Kidney (tissue), 14 donors: Measurements from ENCODE around the gene PI4K2A. TPM values are rescaled to one million over a fixed set of nuclear protein-coding genes. Genes with fewer than 3 reads are reported as not detected.

Source experiments
- DNase-seq, 5 donors: peaks; one replicate each; pipeline ENCODE4 v3.0.0-alpha.2; 2013 to 2020
- FAIRE-seq: peaks from 2 replicates; lab custom pipeline; 2012; peaks lifted over from hg19 to GRCh38; lab: Jason Lieb, UNC
- H3K27ac ChIP-seq, 2 donors: one replicate each; pipeline ENCODE4 v1.7.0; 2013; ENCODE audit warnings: low read depth in 2 of 2, low read length in 2 of 2, inconsistent platforms in 1 of 2
- H3K27me3 ChIP-seq: one replicate; pipeline ENCODE4 v1.7.1; 2013; ENCODE audit warnings: low read length, inconsistent platforms; ENCODE audit not compliant: control insufficient read depth, insufficient read depth
- H3K36me3 ChIP-seq, 3 donors: one replicate each; pipeline versions ENCODE4 v1.7.0 to v1.7.1; 2013; ENCODE audit warnings: low read length in 3 of 3, control low read depth in 1 of 3, inconsistent platforms in 1 of 3; ENCODE audit not compliant: insufficient read depth in 3 of 3, control insufficient read depth in 2 of 3
- H3K4me1 ChIP-seq, 3 donors: one replicate each; pipeline versions ENCODE4 v1.7.0 to v1.7.1; 2013; ENCODE audit warnings: low read length in 3 of 3, inconsistent platforms in 1 of 3, low read depth in 1 of 3; ENCODE audit not compliant: control insufficient read depth in 2 of 3, insufficient read depth in 2 of 3
- H3K4me3 ChIP-seq, 3 donors: one replicate each; pipeline versions ENCODE4 v1.7.0 to v1.8.1; 2013; ENCODE audit warnings: low read length in 3 of 3, control low read depth in 1 of 3, inconsistent platforms in 1 of 3
- H3K9ac ChIP-seq, 3 donors: one replicate each; pipeline versions ENCODE4 v1.7.0 to v1.7.1; 2013; ENCODE audit warnings: low read length in 3 of 3, control low read depth in 1 of 3, inconsistent platforms in 1 of 3
- H3K9me3 ChIP-seq, 3 donors: one replicate each; pipeline versions ENCODE4 v1.7.0 to v1.7.1; 2013; ENCODE audit warnings: low read length in 3 of 3, control low read depth in 1 of 3, inconsistent platforms in 1 of 3; ENCODE audit not compliant: control insufficient read depth in 2 of 3, insufficient read depth in 1 of 3
- CTCF ChIP-seq: IDR thresholded peaks from 3 replicates; pipeline ENCODE4 v1.5.1; 2012; ENCODE audit warnings: mild to moderate bottlenecking, moderate library complexity, borderline replicate concordance; ENCODE audit not compliant: insufficient read depth; ENCODE audit errors: extremely low read depth
- intact Hi-C: fragments of 100-400 bp; cut with DNase I; formaldehyde crosslinking; loops from one replicate; pipeline ENCODE4 v1.11.1; 2022
- polyA plus RNA-seq: library from polyadenylated mRNA; stranded (reverse); fragments of 350-450 nt; fragmentation: Illumina TruSeq; extraction: RNeasy Lipid Tissue Mini Kit (QIAGEN cat#74804); gene quantifications from one replicate; pipeline ENCODE4 v1.2.3, GENCODE V29; 2014; ENCODE audit warnings: low read depth, low replicate concordance; ENCODE audit not compliant: insufficient read depth
- total RNA-seq: library from RNA; stranded (reverse); fragmentation: NEBNext Ultra II Directional; extraction: Animal tissue kit (Norgen Biotek cat#: 25700); gene quantifications from one replicate; pipeline ENCODE4 v1.2.1, GENCODE V29; 2021
- donor health status: control.
- donor health status: control.
- donor health status: control.
- donor health status: control.
- donor health status: control.
- donor health status: DM: yes; HTN: yes; CAD: no.
- donor health status: Normal renal cell carcinoma (clear cell type).

The PI4K2A gene
- total and polyA plus RNA-seq, 2 donors from 2014 or later, result 14.2 to 17.3 TPM

GRCh38 chr10:97596101-97597082, 44.1 kb upstream of the PI4K2A start:
- FAIRE-seq (no peak), DNase-seq (peak in 1 of 5 donors; percentile 43)
- no peak for TF ChIP-seq CTCF
- H3K9me3 ChIP-seq, result no peaks in the 10 kb centered on the region
- H3K27me3 ChIP-seq, result no peaks in the 10 kb centered on the region
- peaks cover 0 to 19% (median 2%) of the 10 kb centered on the region in 3 donors for H3K36me3 ChIP-seq
- no peak overlapping the region for H3K4me3 ChIP-seq
- H3K9ac ChIP-seq, result peak overlapping the region in 1 of 3 donors; percentile 4
- peak overlapping the region; percentile 5 to 61 for H3K27ac ChIP-seq
- intact Hi-C loops, result no loop called here
- H3K4me1 ChIP-seq, result peaks cover 0 to 11% (median 0%) of the 10 kb centered on the region in 3 donors

GRCh38 chr10:97597778-97598177, 42.7 kb upstream of the PI4K2A start:
- peak in 1 of 5 donors; percentile 4 for DNase-seq
- no peaks in the 10 kb centered on the region for H3K9me3 ChIP-seq
- no peaks in the 10 kb centered on the region for H3K27me3 ChIP-seq
- H3K4me3 ChIP-seq, result no peak overlapping the region
- H3K27ac ChIP-seq, result no peak overlapping the region
- H3K36me3 ChIP-seq, result peaks cover 0 to 19% (median 2%) of the 10 kb centered on the region in 3 donors
- H3K9ac ChIP-seq, result no peak overlapping the region
- TF ChIP-seq CTCF, result no peak
- no peak for FAIRE-seq
- intact Hi-C loops, result no loop called here
- peaks cover 0 to 11% (median 0%) of the 10 kb centered on the region in 3 donors for H3K4me1 ChIP-seq

- intact Hi-C loops, result no loop called here
- Histone ChIP-seq H3K27me3 (no peaks in the 10 kb centered on the region), H3K4me1 (peaks cover 0 to 11% (median 0%) of the 10 kb centered on the region in 3 donors), H3K27ac (peak overlapping the region; percentile 3 to 53), H3K9ac (no peak overlapping the region), H3K4me3 (no peak overlapping the region), H3K36me3 (peaks cover 0 to 19% (median 2%) of the 10 kb centered on the region in 3 donors), H3K9me3 (no peaks in the 10 kb centered on the region)
- DNase-seq (peak in 1 of 5 donors; percentile 73), FAIRE-seq (no peak)
- no peak for TF ChIP-seq CTCF
Observed at GRCh38 chr10:97598407-97599271, 41.8 kb upstream of the PI4K2A start.
